ENCODE measurements around the gene RIPOR1.
A peak's percentile ranks its signal among the peaks of the same experiment; 100 is the strongest.
"Not testable (repeated sequence)": the region's sequence is repeated elsewhere in the genome, so short reads cannot be mapped to it uniquely, and the experiment has no call there.

The RIPOR1 gene

DNA sequence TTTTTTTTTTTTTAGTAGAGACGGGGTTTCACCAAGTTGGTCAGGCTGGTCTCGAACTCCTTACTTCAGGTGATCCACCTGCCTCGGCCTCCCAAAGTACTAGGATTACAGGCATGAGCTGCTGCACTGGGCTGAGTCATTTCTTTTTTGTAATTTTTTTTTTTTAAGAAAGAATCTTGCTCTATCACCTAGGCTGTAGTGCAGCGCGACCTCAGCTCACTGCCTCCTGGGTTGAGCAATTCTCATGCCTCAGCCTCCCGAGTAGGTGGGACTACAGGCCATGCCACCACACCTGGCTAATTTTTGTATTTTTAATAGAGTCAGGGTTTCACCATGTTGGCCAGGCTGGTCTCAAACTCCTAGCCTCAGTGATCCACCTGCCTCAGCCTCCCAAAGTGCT, 5.4 kb downstream of the RIPOR1 start:
- not testable (repeated sequence) for H3K4me3 ChIP-seq (ENCODE audit: low read length); DNase-seq (ENCODE audit: low read depth); H3K36me3 ChIP-seq (ENCODE audit: control insufficient read depth, insufficient read depth, low read length, severe bottlenecking); H3K27me3 ChIP-seq (replicated peaks; ENCODE audit: control insufficient read depth, insufficient read depth, low read length); H3K9me3 ChIP-seq (ENCODE audit: control insufficient read depth, low read length); H3K9ac ChIP-seq (ENCODE audit: low read length)
- H3K4me1 ChIP-seq (ENCODE audit: control insufficient read depth, insufficient read depth, low read length): peaks cover 26% of the 10 kb centered on the region

DNA sequence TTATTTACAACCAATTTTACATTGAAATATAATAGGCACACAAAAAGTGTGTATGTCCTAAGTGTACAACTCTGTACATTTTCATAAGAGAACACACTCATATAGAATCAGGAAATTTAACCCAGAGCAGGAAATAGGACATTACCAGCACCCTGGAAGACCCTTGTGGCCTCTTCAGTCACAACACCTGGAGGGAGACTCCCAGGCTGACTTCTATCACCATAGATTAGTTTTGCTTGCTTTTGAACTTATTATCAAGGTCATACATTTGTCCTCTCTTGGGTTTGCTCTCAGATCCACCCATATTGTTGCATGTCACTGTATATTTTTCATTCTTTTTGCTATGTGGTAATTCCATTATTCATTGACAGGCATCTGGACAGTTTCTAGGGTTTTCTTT, 5.8 kb downstream of the RIPOR1 start:
- Histone ChIP-seq H3K27me3 (replicated peaks; ENCODE audit: control insufficient read depth, insufficient read depth, low read length) (no peaks in the 10 kb centered on the region), H3K36me3 (ENCODE audit: control insufficient read depth, insufficient read depth, low read length, severe bottlenecking) (peaks cover 3% of the 10 kb centered on the region)

DNA sequence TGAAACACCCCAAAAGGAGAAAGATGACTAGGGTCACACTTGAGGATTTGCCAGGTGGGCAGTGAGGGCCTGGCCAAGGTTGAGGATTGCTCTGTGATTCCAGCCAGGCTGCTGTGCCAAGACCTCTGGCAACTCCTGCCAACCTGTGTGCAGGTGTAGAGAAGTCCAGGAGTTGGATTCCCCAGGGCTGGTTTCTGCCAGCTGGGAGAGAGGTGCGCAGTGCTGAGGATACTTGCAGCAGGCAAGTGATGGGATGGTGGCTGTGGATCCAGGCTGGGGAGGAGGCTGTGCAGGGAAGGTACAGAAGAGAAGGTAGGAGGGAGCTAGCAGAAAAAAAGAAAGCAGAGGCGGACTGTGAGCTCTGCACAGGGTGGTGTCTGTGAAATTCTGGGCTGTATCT, 6.6 kb downstream of the RIPOR1 start:
- Histone ChIP-seq H3K27me3 (replicated peaks; ENCODE audit: control insufficient read depth, insufficient read depth, low read length) (no peaks in the 10 kb centered on the region), H3K36me3 (ENCODE audit: control insufficient read depth, insufficient read depth, low read length, severe bottlenecking) (peaks cover 11% of the 10 kb centered on the region), H3K9ac (ENCODE audit: low read length) (no peak overlapping the region)

More for the DNA sequence above, 5.8 kb downstream of the RIPOR1 start:
- H3K9ac ChIP-seq (ENCODE audit: low read length): no peak overlapping the region
- DNase-seq (ENCODE audit: low read depth): peak; percentile 16
- no peaks in the 10 kb centered on the region for H3K9me3 ChIP-seq (ENCODE audit: control insufficient read depth, low read length)
- H3K4me3 ChIP-seq (ENCODE audit: low read length): no peak overlapping the region
- peaks cover 26% of the 10 kb centered on the region for H3K4me1 ChIP-seq (ENCODE audit: control insufficient read depth, insufficient read depth, low read length)

DNA sequence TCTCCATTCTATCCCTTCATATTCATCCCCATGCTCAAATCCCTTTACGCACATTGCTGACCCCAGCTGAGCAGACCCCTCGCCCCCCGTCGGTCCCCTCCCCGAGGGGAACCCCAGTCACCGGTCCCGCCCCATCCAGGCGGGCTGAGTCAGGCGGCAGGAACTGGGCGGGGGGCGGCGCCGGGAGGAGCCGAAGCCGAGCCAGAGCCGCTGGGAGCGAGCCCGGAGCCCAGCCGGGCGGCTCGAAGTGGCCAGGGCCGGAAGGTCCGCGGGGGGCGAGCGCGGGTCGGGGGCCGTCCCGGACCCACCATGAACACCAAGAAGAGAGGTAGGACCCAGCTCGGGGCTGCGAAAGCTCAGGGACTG, 8.6 kb downstream of the RIPOR1 start:
- Histone ChIP-seq H3K4me3 (ENCODE audit: low read length) (peak overlapping the region; percentile 84), H3K4me1 (ENCODE audit: control insufficient read depth, insufficient read depth, low read length) (peaks cover 19% of the 10 kb centered on the region), H3K27me3 (replicated peaks; ENCODE audit: control insufficient read depth, insufficient read depth, low read length) (no peaks in the 10 kb centered on the region), H3K36me3 (ENCODE audit: control insufficient read depth, insufficient read depth, low read length, severe bottlenecking) (peaks cover 31% of the 10 kb centered on the region), H3K9me3 (ENCODE audit: control insufficient read depth, low read length) (no peaks in the 10 kb centered on the region), H3K9ac (ENCODE audit: low read length) (peak overlapping the region; percentile 89)
- peak; percentile 85 for DNase-seq (ENCODE audit: low read depth)

More for the DNA sequence above, 6.6 kb downstream of the RIPOR1 start:
- H3K4me1 ChIP-seq (ENCODE audit: control insufficient read depth, insufficient read depth, low read length): peaks cover 26% of the 10 kb centered on the region
- DNase-seq (ENCODE audit: low read depth): no peak
- H3K4me3 ChIP-seq (ENCODE audit: low read length): no peak overlapping the region
- H3K9me3 ChIP-seq (ENCODE audit: control insufficient read depth, low read length): no peaks in the 10 kb centered on the region

DNA sequence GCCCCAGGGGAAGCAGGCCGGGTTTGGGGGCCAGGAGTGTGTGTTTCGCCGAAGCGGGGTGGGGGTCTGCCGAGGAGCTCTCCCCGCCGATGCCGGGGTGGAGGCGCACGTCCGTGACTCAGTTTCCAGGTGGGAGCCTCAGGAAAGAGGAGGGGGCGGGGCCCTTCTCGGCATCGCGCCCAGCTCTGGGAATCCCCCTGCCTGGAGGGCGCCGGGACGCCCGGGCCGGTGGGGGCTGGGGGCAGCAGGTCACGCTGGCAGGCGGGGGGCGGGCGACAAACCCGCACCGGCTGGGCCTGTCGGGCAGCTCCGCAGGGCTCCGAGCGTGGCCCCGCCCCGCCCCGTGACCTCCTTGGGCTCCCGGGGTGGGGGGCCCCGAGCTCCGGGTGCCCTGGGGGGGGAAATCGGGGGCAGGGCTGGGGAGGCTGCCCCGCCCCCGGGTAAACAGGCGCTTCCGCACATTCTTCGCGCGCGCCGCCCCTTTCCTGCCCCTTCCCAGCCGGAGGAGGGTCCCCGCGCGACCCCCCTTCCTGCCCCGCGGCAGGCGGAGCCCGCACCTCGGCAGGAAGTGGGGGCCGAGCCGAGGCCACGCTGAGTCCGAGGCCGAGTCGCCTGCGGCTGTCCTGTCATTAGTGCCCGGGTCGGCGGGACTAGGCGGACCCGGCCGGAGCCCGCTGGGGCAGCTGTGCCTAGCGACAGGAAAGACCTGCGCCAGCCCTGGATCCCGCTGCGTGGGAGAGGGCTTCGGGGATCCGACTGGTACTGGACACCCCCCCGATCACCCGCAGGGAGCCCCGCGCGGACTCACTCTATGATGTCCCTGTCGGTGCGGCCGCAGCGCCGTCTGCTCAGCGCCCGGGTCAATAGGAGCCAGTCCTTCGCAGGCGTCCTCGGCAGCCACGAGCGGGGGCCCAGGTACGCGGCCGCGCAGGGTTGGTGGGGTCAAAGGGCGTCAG, 9.3 kb downstream of the RIPOR1 start:
- DNase-seq (ENCODE audit: low read depth): peak; percentile 60
- Histone ChIP-seq H3K4me1 (ENCODE audit: control insufficient read depth, insufficient read depth, low read length) (peaks cover 19% of the 10 kb centered on the region), H3K9ac (ENCODE audit: low read length) (peak overlapping the region; percentile 89), H3K27me3 (replicated peaks; ENCODE audit: control insufficient read depth, insufficient read depth, low read length) (no peaks in the 10 kb centered on the region), H3K9me3 (ENCODE audit: control insufficient read depth, low read length) (no peaks in the 10 kb centered on the region), H3K36me3 (ENCODE audit: control insufficient read depth, insufficient read depth, low read length, severe bottlenecking) (peaks cover 37% of the 10 kb centered on the region), H3K4me3 (ENCODE audit: low read length) (peak overlapping the region; percentile 84)

DNA sequence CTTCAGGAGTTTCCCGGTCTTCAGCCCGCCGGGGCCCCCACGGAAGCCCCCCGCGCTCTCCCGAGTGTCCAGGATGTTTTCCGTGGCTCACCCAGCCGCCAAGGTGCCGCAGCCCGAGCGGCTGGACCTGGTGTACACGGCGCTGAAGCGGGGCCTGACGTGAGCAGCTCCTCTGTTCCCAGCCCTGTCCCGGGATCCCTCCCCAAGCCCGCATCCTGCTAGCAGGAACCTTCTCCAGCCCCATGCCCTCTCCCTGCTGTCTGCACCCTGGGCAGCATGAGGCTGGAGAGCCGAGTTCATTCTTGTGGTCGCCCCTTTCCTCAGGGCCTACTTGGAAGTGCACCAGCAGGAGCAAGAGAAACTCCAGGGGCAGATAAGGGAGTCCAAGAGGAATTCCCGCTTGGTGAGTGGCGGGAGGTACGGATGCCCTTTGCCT, 10.1 kb downstream of the RIPOR1 start:
- peak overlapping the region; percentile 74 for H3K9ac ChIP-seq (ENCODE audit: low read length)
- H3K4me3 ChIP-seq (ENCODE audit: low read length): no peak overlapping the region
- H3K9me3 ChIP-seq (ENCODE audit: control insufficient read depth, low read length): no peaks in the 10 kb centered on the region
- H3K27me3 ChIP-seq (replicated peaks; ENCODE audit: control insufficient read depth, insufficient read depth, low read length): no peaks in the 10 kb centered on the region
- DNase-seq (ENCODE audit: low read depth): peak; percentile 32
- H3K4me1 ChIP-seq (ENCODE audit: control insufficient read depth, insufficient read depth, low read length): peaks cover 19% of the 10 kb centered on the region
- peaks cover 45% of the 10 kb centered on the region for H3K36me3 ChIP-seq (ENCODE audit: control insufficient read depth, insufficient read depth, low read length, severe bottlenecking)

DNA sequence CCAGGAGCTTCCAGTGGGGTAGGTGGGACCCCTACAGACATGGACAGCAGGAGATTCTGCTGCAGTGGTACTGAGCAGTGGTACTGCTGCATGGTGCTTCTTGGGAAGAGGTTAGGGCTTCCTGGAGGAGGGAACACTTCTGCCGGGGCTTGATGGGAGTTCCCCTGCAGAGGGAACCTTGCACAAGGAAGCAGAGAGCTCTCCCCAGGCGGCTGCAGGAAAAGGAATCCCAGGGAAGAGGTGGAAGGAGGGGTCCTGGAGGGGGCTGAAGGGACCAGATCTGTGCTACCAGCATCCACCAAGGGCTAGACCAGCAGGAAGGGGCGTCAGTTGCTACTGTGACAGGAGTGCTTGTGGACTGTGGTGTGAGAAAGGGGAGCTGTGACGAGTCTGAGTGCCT, 10.6 kb downstream of the RIPOR1 start:
- Histone ChIP-seq H3K9me3 (ENCODE audit: control insufficient read depth, low read length) (no peaks in the 10 kb centered on the region), H3K27me3 (replicated peaks; ENCODE audit: control insufficient read depth, insufficient read depth, low read length) (no peaks in the 10 kb centered on the region), H3K4me1 (ENCODE audit: control insufficient read depth, insufficient read depth, low read length) (peaks cover 19% of the 10 kb centered on the region), H3K9ac (ENCODE audit: low read length) (no peak overlapping the region), H3K4me3 (ENCODE audit: low read length) (no peak overlapping the region), H3K36me3 (ENCODE audit: control insufficient read depth, insufficient read depth, low read length, severe bottlenecking) (peaks cover 51% of the 10 kb centered on the region)
- no peak for DNase-seq (ENCODE audit: low read depth)

DNA sequence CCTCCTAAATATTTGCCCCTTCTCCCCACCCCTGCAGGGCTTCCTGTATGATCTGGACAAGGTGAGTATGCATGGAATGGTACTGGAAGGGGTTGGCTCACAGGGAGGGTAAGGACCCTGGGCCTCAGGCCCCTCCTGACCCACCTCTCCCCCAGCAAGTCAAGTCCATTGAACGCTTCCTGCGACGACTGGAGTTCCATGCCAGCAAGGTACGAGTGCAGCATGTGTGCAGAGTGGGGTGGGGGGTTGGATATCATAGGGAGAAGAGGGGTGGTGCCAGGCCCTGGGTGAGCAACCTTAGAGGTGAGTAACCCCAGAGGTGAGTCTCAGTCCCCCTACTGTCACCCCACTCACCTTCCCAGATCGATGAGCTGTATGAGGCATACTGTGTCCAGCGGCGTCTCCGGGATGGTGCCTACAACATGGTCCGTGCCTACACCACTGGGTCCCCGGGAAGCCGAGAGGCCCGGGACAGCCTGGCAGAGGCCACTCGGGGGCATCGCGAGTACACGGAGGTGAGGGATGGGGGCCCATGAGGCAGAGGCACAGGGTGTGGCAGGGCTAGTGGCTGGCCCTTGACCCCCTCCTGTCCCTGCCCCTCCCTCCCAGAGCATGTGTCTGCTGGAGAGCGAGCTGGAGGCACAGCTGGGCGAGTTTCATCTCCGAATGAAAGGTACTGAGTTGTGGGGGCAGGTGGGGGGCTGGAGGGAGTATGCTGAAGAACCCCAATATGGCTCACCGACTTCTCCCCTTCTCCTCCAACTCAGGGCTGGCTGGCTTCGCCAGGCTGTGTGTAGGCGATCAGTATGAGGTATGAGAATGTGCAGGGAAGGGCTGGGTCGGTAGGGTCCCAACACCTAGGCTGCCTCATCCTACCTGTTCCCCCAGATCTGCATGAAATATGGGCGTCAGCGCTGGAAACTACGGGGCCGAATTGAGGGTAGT, 11.3 kb downstream of the RIPOR1 start:
- H3K4me1 ChIP-seq (ENCODE audit: control insufficient read depth, insufficient read depth, low read length): peaks cover 19% of the 10 kb centered on the region
- H3K27me3 ChIP-seq (replicated peaks; ENCODE audit: control insufficient read depth, insufficient read depth, low read length): no peaks in the 10 kb centered on the region
- H3K9ac ChIP-seq (ENCODE audit: low read length): no peak overlapping the region
- peaks cover 58% of the 10 kb centered on the region for H3K36me3 ChIP-seq (ENCODE audit: control insufficient read depth, insufficient read depth, low read length, severe bottlenecking)
- DNase-seq (ENCODE audit: low read depth): no peak
- H3K4me3 ChIP-seq (ENCODE audit: low read length): no peak overlapping the region
- no peaks in the 10 kb centered on the region for H3K9me3 ChIP-seq (ENCODE audit: control insufficient read depth, low read length)

DNA sequence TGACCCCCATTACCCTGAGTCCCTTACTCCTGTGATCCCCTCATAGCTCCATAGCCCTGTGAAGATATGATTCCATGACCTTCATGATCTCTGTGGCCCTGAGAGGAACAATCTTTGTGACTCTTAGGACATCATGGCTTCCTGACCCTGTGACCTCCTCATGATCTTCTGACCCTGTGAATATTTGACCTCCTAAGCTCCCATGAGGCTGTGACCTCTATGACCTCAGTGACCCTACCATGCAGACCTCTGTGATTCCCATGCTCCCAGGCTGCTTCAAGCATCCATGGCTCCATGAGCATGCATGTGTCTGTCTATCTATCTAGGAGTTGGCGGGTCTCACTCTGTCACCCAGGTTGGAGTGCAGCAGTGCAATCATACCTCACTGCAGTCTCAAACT, 12.1 kb downstream of the RIPOR1 start:
- no peak for DNase-seq (ENCODE audit: low read depth)
- peaks cover 19% of the 10 kb centered on the region for H3K4me1 ChIP-seq (ENCODE audit: control insufficient read depth, insufficient read depth, low read length)
- H3K4me3 ChIP-seq (ENCODE audit: low read length): no peak overlapping the region
- no peak overlapping the region for H3K9ac ChIP-seq (ENCODE audit: low read length)
- no peaks in the 10 kb centered on the region for H3K9me3 ChIP-seq (ENCODE audit: control insufficient read depth, low read length)
- peaks cover 66% of the 10 kb centered on the region for H3K36me3 ChIP-seq (ENCODE audit: control insufficient read depth, insufficient read depth, low read length, severe bottlenecking)
- H3K27me3 ChIP-seq (replicated peaks; ENCODE audit: control insufficient read depth, insufficient read depth, low read length): no peaks in the 10 kb centered on the region

DNA sequence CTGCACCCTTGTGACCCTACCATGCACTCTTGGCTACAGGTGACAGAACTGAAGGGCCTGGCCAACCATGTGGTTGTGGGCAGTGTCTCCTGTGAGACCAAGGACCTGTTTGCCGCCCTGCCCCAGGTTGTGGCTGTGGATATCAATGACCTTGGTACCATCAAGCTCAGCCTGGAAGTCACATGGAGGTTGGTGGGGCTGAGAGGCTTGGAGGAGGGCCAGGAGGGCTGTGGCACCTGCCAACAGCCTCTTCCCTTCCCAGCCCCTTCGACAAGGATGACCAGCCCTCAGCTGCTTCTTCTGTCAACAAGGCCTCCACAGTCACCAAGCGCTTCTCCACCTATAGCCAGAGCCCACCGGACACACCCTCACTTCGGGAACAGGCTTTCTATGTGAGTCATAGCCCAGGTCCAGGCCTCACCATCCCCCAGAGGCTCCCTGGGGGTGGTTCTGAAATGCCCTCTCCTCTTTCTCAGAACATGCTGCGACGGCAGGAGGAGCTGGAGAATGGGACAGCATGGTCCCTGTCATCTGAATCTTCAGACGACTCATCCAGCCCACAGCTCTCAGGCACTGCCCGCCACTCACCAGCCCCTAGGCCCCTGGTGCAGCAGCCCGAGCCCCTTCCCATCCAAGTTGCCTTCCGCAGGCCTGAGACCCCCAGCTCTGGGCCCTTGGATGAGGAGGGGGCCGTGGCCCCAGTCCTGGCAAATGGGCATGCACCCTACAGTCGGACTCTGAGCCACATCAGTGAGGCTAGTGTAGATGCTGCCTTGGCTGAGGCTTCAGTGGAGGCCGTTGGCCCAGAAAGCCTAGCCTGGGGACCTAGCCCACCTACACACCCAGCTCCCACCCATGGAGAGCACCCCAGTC, 13.0 kb downstream of the RIPOR1 start:
- no peak overlapping the region for H3K9ac ChIP-seq (ENCODE audit: low read length)
- H3K4me1 ChIP-seq (ENCODE audit: control insufficient read depth, insufficient read depth, low read length): peaks cover 16% of the 10 kb centered on the region
- no peaks in the 10 kb centered on the region for H3K27me3 ChIP-seq (replicated peaks; ENCODE audit: control insufficient read depth, insufficient read depth, low read length)
- no peaks in the 10 kb centered on the region for H3K9me3 ChIP-seq (ENCODE audit: control insufficient read depth, low read length)
- H3K4me3 ChIP-seq (ENCODE audit: low read length): no peak overlapping the region
- DNase-seq (ENCODE audit: low read depth): peak; percentile 22
- H3K36me3 ChIP-seq (ENCODE audit: control insufficient read depth, insufficient read depth, low read length, severe bottlenecking): peaks cover 74% of the 10 kb centered on the region

All from adipocyte (in vitro differentiated cells).